Breast epithelium (tissue), 3 donors: Measurements from ENCODE around the gene TYW3.

Source experiments
- POLR2A ChIP-seq: fragments of 450-650 bp; IDR thresholded peaks from one replicate; pipeline ENCODE4 v1.6.1; 2016; ENCODE audit warnings: antibody characterized with exemption, mild to moderate bottlenecking, moderate library complexity
- TF ChIP-seq, protein P1 (sequence below), 3 donors: fragments of 450-650 bp; IDR thresholded peaks; one replicate each; pipeline ENCODE4 v1.5.1; 2016 to 2017; ENCODE audit warnings: antibody characterized with exemption in 3 of 3, mild to moderate bottlenecking in 3 of 3, moderate library complexity in 3 of 3

DNA sequence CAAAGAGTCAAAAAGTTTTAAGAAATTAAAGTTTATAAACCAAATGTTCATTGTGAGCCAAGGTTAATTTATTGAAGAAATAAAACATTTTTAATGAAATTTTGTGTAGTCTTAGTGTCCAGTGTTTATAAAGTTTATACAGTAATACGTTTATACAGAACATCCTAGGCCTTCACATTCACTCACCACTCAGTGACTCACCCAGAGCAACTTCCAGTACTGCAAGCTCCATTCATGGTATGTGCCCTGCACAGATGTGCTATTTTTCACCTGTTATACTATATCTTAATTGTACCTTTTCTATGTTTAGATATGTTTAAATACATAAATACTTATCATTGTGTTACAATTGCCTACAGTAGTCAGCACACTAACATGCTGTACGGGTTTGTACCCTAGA, 33.6 kb downstream of the TYW3 start:
- no peak for TF ChIP-seq POLR2A
- TF ChIP-seq, protein P1, sequence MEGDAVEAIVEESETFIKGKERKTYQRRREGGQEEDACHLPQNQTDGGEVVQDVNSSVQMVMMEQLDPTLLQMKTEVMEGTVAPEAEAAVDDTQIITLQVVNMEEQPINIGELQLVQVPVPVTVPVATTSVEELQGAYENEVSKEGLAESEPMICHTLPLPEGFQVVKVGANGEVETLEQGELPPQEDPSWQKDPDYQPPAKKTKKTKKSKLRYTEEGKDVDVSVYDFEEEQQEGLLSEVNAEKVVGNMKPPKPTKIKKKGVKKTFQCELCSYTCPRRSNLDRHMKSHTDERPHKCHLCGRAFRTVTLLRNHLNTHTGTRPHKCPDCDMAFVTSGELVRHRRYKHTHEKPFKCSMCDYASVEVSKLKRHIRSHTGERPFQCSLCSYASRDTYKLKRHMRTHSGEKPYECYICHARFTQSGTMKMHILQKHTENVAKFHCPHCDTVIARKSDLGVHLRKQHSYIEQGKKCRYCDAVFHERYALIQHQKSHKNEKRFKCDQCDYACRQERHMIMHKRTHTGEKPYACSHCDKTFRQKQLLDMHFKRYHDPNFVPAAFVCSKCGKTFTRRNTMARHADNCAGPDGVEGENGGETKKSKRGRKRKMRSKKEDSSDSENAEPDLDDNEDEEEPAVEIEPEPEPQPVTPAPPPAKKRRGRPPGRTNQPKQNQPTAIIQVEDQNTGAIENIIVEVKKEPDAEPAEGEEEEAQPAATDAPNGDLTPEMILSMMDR (IDR thresholded peaks at IDR 0.05): no peak
